ENCODE results near the gene ADPGK.
A peak's percentile ranks its signal among the peaks of the same experiment; 100 is the strongest.

ADPGK gene

GRCh38 chr15:72783004-72783639 is 436 bp downstream of the ADPGK start:
- H3K4me3 ChIP-seq (ENCODE audit: low read depth, low read length): peak overlapping the region; percentile 94
- peak; percentile 53 for DNase-seq (ENCODE audit: low read depth)
- TF ChIP-seq CTCF (conservative IDR thresholded peaks at IDR 0.05; ENCODE audit: low read depth, low read length): no peak

- no peak for TF ChIP-seq CTCF (conservative IDR thresholded peaks at IDR 0.05; ENCODE audit: low read depth, low read length)
- DNase-seq (ENCODE audit: low read depth): peak; percentile 16
- H3K4me3 ChIP-seq (ENCODE audit: low read depth, low read length): peak overlapping the region; percentile 94
Measured at GRCh38 chr15:72782274-72783003, 1.1 kb downstream of the ADPGK start.

GRCh38 chr15:72781631-72782030 is 1.9 kb downstream of the ADPGK start:
- TF ChIP-seq CTCF (conservative IDR thresholded peaks at IDR 0.05; ENCODE audit: low read depth, low read length): no peak
- H3K4me3 ChIP-seq (ENCODE audit: low read depth, low read length): no peak overlapping the region
- no peak for DNase-seq (ENCODE audit: low read depth)

GRCh38 chr15:72778796-72779195 is 4.8 kb downstream of the ADPGK start:
- TF ChIP-seq CTCF (conservative IDR thresholded peaks at IDR 0.05; ENCODE audit: low read depth, low read length): no peak
- H3K4me3 ChIP-seq (ENCODE audit: low read depth, low read length): no peak overlapping the region

GRCh38 chr15:72774696-72775383 is 8.7 kb downstream of the ADPGK start:
- H3K4me3 ChIP-seq (ENCODE audit: low read depth, low read length): no peak overlapping the region
- no peak for DNase-seq (ENCODE audit: low read depth)
- TF ChIP-seq CTCF (conservative IDR thresholded peaks at IDR 0.05; ENCODE audit: low read depth, low read length): no peak

More at GRCh38 chr15:72778796-72779195, 4.8 kb downstream of the ADPGK start:
- no peak for DNase-seq (ENCODE audit: low read depth)

GRCh38 chr15:72771329-72771725 is 12.2 kb downstream of the ADPGK start:
- no peak for TF ChIP-seq CTCF (conservative IDR thresholded peaks at IDR 0.05; ENCODE audit: low read depth, low read length)
- H3K4me3 ChIP-seq (ENCODE audit: low read depth, low read length): no peak overlapping the region
- DNase-seq (ENCODE audit: low read depth): no peak
